ENCODE results near the gene SAMD13.

The SAMD13 gene

GRCh38 chr1:84339503-84339902 is 38.0 kb downstream of the SAMD13 start:
- in situ Hi-C loops (cut with MboI; ENCODE audit: low sequenced_read_pairs) = no loop called here

DNA sequence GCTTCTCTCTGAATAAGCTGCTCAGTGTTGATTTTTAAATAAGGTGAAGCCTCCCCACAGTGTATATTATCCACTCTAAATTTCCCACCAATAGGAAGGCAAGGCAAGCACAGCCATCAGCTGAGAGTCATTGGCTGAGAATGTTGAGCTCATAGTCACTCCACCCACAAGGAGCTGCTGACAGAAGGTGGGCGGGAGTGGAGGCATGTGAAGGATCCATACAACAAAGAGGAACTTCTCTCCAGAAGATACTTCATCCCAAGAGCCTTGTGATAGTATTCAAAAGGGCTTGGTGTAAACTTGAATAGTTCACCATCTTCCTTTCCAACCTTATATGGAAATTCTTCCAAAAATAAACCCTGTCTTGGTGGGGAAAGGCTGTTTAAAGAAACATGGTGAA is 42.8 kb downstream of the SAMD13 start:
- in situ Hi-C loops (cut with MboI; ENCODE audit: low sequenced_read_pairs) = no loop called here

DNA sequence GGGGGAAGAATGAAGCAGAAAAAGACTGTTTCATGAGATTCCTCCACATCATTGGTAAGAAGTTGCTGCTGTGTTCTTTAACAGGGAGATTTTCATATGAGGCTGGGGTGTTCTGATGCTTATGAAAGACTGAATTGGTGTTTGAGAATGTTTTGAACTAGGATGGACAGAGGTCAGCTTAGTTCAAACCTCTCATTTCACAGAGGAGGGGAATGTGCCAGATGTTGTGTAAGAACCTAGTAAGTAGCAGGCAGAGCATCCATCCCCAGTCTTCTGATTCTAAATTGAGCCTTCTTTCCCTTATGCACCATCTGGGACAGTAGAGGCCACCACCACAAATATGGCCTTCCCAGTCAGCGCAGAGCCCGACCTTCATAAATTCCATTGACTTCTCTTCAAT is 43.7 kb downstream of the SAMD13 start:
- in situ Hi-C loops (cut with MboI; ENCODE audit: low sequenced_read_pairs) = no loop called here

DNA sequence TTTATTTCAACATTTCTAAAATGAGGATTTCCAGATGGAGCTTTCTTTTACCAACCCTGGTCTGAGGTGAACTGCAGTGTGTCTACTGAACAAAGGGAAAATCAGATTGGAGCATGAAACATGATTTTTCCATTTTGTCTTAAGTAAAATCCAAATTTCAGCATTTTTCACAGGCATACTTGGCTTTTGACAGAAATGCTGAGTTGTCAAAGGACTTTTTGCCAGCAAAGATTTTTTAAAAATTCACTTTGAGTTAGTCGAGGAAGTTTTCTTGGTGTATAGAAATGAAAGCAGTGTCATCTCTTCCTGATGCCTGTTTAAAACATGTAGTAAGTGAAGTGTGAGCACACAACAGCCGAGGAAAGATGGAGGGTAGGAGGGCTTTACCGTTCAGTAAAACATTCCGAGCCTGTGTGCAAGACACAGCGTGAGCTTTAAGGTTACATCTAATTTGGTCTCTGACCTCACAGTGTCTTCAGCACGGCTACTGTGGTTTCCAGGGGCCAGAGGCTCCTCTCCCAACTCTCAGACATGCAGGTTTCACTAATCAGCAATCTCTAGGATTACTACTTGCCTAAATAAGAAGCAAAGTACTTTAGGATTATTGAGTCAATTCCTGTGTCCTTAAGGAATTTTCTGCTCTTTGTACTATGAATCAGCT is 45.9 kb downstream of the SAMD13 start:
- in situ Hi-C loops (cut with MboI; ENCODE audit: low sequenced_read_pairs) = no loop called here

GRCh38 chr1:84347932-84348555 is 46.5 kb downstream of the SAMD13 start:
- in situ Hi-C loops (cut with MboI; ENCODE audit: low sequenced_read_pairs) = no loop called here

- in situ Hi-C loops (cut with MboI; ENCODE audit: low sequenced_read_pairs) = no loop called here
Observed at GRCh38 chr1:84348759-84349158, 47.3 kb downstream of the SAMD13 start.

DNA sequence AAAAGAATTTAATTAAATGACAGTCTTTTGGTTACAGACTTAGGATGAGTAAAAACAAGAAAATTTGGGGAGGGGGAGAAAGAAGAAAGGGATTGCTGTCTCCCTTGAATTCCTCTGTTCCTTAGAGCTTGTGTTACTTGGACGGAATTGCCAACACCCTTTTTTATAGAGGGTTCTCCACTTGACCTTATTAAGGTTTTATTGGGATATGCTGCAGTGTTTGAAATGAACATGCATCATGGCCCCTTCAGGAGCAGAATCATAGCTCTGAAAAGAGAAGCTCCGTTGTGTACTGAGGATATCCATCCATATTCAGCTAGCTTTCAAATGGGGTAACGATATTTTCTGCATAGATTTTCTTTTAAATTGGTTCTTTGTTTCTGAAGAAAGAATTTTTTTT is 48.6 kb downstream of the SAMD13 start:
- in situ Hi-C loops (cut with MboI; ENCODE audit: low sequenced_read_pairs) = no loop called here

- in situ Hi-C loops (cut with MboI; ENCODE audit: low sequenced_read_pairs) = no loop called here
Observed at GRCh38 chr1:84350550-84350949, 49.0 kb downstream of the SAMD13 start.

DNA sequence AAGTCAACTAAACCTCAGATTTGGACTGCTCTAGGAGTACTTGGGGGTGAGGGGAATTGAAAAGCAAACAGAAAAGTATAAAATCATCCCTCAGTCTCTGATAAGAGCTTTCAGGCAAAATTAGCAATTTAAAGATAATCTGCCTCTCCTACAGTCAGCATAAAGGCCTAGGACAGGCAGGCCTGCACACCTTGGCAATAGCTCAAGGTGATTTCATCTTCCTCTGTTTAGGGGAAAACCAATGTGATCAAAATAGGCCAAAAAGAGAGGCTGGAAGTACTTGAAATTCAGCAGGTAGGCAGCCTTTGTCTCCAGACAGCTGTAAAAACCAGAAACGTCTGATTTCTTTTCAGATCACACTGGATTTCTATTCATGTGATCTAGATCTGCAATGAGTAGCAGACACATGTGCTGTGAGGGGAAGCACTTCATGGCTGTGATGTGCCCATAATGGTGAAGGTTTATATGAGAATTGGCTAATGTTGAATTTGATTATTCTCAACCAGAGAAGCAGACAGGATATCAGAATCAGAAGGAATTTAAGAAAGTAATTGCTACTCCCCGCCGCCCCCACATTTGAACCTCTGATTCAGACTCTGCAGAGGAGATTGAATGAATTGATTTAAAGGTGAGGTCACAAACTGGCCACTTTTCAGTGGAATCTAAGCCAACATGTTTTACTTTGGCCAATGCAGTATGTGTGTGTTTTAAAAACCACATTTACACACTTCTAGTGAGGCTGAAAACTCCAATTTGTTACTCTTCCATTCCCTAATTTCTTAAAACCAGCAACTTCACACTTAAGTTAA is 51.0 kb downstream of the SAMD13 start:
- in situ Hi-C loops (cut with MboI; ENCODE audit: low sequenced_read_pairs) = no loop called here

- in situ Hi-C loops (cut with MboI; ENCODE audit: low sequenced_read_pairs) = no loop called here
Observed at GRCh38 chr1:84353695-84354094, 52.2 kb downstream of the SAMD13 start.

DNA sequence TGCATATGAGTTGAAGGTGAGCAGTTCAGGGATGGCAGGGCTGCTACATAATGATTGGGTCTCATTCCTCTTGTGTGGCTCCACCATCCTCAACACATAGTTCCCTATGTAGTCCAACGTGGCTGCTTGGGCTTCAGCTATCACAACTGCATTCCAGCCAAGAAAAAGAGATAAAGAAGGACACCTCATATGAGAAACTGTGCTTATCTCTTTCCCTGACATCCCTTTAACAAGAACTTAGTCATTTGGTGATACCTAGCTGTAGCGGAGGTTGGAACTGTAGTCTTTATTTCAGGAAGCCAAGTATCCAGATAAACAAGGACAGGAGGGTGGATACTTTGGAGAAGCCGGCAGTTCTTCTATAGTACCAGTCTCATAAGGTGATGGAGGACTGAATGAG is 54.0 kb downstream of the SAMD13 start:
- in situ Hi-C loops (cut with MboI; ENCODE audit: low sequenced_read_pairs) = no loop called here

GRCh38 chr1:84356881-84357280 is 55.4 kb downstream of the SAMD13 start:
- in situ Hi-C loops (cut with MboI; ENCODE audit: low sequenced_read_pairs) = no loop called here

DNA sequence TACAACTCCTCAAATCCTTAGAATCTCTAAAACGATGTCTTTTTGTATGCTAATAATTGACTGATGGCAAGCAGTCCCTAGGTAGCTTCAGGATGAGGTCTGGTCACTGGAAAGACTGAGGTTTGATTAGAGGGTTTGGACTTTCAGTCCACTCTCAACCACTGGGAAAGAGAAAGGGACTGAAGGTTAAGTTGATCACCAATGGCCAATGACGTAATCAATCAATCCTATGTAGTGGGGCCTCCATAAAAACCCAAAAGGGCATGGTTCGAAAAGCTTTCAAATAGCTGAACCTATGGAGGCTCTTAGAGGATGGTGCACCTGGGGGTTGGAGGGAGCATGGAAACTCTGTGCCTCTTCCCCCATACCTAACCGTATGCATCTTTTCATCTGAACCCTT is 57.2 kb downstream of the SAMD13 start:
- in situ Hi-C loops (cut with MboI; ENCODE audit: low sequenced_read_pairs) = no loop called here

DNA sequence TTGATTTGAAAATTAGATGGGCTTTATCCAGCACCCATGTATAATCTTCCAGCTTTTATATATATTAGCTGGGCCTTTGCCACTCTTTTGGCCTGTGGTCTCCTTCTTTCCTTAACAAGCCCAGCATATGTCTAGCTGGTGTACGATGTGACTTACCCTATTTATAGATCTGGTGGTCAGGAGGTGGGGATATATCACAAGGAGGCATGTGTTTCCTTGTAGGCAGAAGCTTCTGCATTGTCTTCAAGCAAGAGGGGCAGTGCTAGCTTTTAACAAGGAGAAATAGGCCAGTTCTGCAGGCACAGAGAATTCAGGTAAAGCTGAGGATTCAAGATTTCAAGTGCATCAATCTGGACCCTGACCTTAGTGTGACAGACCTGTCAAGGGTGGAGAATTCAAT is 58.8 kb downstream of the SAMD13 start:
- in situ Hi-C loops (cut with MboI; ENCODE audit: low sequenced_read_pairs) = no loop called here

- in situ Hi-C loops (cut with MboI; ENCODE audit: low sequenced_read_pairs) = no loop called here
Observed at GRCh38 chr1:84361796-84362195, 60.3 kb downstream of the SAMD13 start.

DNA sequence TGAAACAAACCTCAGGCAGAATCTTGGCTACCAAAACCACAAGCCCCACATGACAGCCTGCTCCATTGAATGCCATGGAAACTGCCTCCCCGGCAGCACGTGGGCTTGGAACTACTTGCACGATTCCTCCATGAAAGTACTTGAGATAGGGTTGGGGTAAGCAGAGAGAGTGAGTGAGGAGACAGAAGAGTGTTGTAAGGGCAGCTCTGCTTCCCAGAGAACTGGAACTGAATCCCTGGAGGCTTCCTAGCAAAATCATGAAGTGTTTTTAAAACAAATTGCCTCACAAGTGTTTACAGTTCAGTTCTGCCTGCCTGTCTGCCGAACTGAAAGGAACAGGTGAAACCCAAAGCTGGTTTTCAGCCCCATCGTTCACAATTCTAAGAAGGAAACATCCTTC is 61.5 kb downstream of the SAMD13 start:
- in situ Hi-C loops (cut with MboI; ENCODE audit: low sequenced_read_pairs) = no loop called here

GRCh38 chr1:84363622-84364021 is 62.1 kb downstream of the SAMD13 start:
- in situ Hi-C loops (cut with MboI; ENCODE audit: low sequenced_read_pairs) = no loop called here

DNA sequence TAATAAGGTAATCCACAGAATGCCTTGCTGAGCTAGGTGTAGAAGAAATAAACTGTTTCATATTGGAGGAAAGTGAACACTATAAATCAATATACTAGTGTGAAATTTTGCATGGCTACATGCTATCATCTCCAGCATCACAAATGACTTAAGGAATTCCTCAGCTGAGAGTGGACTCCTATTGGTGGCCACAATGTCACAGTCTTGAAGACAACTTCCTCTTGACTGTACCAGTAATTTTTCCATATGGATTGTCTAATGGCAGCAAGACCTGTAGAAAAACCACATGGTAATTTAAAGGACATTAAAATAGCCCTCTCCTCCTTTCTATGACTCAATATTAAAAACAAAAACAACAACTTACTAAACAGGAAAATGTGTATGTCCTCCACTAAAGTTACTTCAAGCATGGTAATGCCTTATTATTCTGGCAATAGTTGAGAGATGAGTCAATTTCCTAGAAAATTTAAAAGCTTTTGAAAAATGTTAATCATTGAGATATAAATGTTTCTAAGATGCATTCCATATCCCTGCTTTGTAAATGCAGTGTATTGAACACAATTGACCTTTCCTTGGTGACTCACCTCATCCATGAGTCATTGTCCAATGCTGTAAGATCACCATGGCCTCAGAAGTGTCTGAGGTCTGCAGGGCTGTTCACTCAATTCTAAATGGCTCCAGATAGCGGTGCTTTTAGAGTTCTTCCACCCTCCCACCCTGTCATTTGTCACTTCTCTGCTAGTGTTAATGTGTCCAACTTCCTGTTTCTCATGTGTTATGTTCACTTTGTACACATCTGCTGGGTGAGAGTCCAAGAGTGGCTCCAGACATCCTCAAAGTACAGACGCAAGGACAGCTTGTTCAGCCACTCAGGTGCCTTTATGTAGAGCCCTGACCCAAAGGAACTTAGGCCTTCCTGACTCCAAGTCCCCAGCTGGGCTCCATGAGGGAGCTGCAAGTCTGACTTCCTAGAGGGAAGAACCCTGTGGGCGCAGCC is 64.0 kb downstream of the SAMD13 start:
- in situ Hi-C loops (cut with MboI; ENCODE audit: low sequenced_read_pairs) = no loop called here

DNA sequence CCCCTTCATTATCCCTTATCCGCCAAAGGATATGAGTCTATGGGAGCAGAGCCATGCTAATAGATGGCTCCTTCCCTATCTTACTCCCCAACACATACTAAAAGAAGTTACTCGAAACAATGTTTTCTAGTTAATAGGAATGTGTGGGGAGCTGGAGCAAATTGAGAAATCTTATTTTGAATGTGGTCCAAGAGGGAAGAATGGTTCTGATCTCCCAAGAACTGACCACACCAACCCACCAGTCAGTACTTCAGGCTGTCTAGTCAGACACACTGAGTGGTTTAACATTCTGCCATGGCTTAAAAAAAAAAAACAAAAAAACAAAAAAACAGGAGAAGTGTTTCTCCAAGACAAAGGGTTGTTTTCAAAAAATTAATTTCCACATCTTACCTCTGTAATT is 65.3 kb downstream of the SAMD13 start:
- in situ Hi-C loops (cut with MboI; ENCODE audit: low sequenced_read_pairs) = no loop called here

GRCh38 chr1:84367219-84367618 is 65.7 kb downstream of the SAMD13 start:
- in situ Hi-C loops (cut with MboI; ENCODE audit: low sequenced_read_pairs) = no loop called here

DNA sequence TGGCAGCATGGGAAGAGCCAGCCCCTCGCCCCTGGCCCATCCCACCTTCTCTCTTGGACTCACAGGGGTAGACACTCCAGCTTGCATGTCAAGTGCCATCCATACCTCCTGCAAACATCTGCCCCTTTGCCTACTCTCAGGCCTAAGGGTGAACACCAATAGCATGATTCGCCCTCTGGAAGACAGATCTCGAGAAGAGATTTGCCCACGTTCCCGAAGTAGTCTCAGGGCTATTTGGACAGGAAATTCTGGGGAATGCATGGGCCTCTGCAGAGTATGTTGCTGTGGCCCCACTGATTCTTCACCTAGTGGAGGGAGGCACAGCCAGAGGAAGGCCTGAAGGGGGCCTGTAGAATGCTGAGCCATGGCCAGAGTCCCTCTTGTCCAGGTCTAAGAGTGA is 66.9 kb downstream of the SAMD13 start:
- in situ Hi-C loops (cut with MboI; ENCODE audit: low sequenced_read_pairs) = no loop called here

Data from HL-60/S4 (cell line).